ENCODE results near the gene TYK2.
A peak's percentile ranks its signal among the peaks of the same experiment; 100 is the strongest.

DNA sequence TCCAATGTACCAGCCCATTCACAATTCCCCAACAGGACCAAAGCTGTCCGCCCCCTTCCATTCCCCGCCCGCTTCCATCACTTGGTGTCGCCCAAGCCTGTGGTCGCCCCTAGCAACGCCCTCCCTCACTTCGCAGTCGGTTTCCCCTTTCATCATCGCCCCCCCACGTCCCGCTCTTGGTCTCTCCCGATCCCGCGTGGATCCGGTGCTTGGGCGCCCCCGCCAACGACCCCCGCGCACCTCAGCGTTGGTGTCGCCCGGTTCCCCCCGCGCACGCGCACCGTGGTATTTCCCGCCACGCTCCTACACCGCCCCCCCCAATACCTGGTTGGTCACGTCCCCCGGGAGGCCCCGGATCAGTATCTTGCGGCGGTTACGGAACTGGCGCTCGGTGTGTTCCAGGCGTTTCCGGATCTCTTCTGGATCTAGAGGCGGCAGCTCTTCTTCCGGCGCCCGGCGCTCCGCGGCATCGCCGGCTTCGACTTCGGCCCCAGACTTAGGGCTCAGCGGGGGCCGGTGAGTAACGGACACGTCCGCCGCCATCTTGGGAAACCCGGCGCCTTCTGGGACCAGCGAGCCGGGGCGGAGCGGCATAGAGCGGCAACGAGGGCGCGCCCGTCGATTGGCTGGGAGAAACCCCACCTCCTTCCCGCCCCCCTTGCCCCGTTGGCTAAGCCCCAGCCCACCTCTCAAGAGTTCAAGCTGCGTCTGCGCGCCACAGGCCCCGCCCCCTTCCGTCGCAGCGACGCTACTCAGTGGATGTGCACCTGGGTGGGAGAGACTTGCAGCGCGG is 47.2 kb downstream of the TYK2 start, which contains the start of gene RAVER1:
- TF ChIP-seq, protein P1, sequence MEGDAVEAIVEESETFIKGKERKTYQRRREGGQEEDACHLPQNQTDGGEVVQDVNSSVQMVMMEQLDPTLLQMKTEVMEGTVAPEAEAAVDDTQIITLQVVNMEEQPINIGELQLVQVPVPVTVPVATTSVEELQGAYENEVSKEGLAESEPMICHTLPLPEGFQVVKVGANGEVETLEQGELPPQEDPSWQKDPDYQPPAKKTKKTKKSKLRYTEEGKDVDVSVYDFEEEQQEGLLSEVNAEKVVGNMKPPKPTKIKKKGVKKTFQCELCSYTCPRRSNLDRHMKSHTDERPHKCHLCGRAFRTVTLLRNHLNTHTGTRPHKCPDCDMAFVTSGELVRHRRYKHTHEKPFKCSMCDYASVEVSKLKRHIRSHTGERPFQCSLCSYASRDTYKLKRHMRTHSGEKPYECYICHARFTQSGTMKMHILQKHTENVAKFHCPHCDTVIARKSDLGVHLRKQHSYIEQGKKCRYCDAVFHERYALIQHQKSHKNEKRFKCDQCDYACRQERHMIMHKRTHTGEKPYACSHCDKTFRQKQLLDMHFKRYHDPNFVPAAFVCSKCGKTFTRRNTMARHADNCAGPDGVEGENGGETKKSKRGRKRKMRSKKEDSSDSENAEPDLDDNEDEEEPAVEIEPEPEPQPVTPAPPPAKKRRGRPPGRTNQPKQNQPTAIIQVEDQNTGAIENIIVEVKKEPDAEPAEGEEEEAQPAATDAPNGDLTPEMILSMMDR (IDR thresholded peaks at IDR 0.05; ENCODE audit: low read depth, low read length, missing input control) = no peak
- TF ChIP-seq SP1 (IDR thresholded peaks at IDR 0.05) (peak; percentile 80), RAD21 (IDR thresholded peaks at IDR 0.05) (peak in 1 of 2 donors; percentile 16), RXRA (IDR thresholded peaks at IDR 0.05) (peak in 1 of 2 donors; percentile 57), TAF1 (conservative IDR thresholded peaks at IDR 0.05) (no peak), FOXA2 (IDR thresholded peaks at IDR 0.05) (no peak), EGR1 (IDR thresholded peaks at IDR 0.05; ENCODE audit: low read depth in 2 of 2) (no peak)
- TF ChIP-seq, protein P2, sequence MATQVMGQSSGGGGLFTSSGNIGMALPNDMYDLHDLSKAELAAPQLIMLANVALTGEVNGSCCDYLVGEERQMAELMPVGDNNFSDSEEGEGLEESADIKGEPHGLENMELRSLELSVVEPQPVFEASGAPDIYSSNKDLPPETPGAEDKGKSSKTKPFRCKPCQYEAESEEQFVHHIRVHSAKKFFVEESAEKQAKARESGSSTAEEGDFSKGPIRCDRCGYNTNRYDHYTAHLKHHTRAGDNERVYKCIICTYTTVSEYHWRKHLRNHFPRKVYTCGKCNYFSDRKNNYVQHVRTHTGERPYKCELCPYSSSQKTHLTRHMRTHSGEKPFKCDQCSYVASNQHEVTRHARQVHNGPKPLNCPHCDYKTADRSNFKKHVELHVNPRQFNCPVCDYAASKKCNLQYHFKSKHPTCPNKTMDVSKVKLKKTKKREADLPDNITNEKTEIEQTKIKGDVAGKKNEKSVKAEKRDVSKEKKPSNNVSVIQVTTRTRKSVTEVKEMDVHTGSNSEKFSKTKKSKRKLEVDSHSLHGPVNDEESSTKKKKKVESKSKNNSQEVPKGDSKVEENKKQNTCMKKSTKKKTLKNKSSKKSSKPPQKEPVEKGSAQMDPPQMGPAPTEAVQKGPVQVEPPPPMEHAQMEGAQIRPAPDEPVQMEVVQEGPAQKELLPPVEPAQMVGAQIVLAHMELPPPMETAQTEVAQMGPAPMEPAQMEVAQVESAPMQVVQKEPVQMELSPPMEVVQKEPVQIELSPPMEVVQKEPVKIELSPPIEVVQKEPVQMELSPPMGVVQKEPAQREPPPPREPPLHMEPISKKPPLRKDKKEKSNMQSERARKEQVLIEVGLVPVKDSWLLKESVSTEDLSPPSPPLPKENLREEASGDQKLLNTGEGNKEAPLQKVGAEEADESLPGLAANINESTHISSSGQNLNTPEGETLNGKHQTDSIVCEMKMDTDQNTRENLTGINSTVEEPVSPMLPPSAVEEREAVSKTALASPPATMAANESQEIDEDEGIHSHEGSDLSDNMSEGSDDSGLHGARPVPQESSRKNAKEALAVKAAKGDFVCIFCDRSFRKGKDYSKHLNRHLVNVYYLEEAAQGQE (IDR thresholded peaks at IDR 0.05) = no peak

Data from liver (tissue), 3 donors.